ENCODE data around the gene TOR2A. TPM values are rescaled to one million over a fixed set of nuclear protein-coding genes. Genes with fewer than 3 reads are reported as not detected.

TOR2A gene
- total RNA-seq, 2 donors from 2014 or later: 15.7 to 16.7 TPM

DNA sequence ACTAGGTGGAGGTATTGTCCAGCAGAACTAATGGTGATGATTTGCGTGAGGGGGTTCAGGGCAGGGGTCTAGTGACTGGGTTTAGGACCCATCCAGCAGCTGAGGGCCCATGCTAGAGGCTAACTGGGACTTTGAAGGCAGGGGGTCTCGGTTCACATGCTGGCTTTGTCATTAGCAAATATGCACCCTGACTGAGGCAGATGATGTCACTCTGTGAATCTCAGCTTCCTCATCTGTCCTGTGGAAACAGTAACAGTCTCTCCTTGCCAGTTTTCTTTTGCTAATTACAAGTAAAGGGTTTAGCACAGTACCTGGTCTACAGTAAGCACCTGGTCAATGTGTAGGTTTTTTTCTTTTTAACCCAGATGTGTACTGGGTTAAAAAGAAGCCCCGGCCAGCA is 38.2 kb upstream of the TOR2A start:
- no peaks in the 10 kb centered on the region for H3K9me3 Mint-ChIP-seq

DNA sequence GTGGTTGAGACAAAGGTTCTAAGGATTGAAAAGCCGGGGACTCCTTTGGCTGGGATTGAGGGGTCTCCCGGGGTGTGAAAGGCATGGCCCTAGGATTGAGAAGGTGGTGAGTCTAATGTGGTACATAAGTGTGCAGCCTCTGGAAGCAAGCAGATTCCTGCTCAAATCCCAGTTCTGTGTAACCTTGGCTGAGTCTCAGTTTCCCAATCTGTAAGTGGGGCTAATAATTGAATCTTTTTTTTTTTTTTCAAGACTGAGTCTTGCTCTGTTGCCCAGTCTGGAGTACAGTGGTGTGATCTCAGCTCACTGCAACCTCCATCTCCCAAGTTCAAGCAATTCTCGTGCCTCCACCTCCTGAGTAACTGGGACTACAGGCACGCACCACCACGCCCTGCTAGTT is 37.5 kb upstream of the TOR2A start:
- H3K27ac ChIP-seq (ENCODE audit: low read depth, low read length): no peak overlapping the region
- Mint-ChIP-seq H3K4me1 (peaks cover 8% of the 10 kb centered on the region), H3K27ac (no peak overlapping the region), H3K27me3 (ENCODE audit: insufficient read depth) (peaks cover 8% of the 10 kb centered on the region), H3K36me3 (ENCODE audit: low read depth) (no peaks in the 10 kb centered on the region), H3K9me3 (no peaks in the 10 kb centered on the region), H3K4me3 (no peak overlapping the region)
- H3K4me1 ChIP-seq (ENCODE audit: control insufficient read depth, insufficient read depth, low read length): peaks cover 3% of the 10 kb centered on the region
- DNase-seq: no peak
- H3K9me3 ChIP-seq (ENCODE audit: control insufficient read depth, low read length): no peaks in the 10 kb centered on the region
- H3K27me3 ChIP-seq (ENCODE audit: control insufficient read depth, insufficient read depth, low read length, poor library complexity, severe bottlenecking): no peaks in the 10 kb centered on the region
- TF ChIP-seq, protein P1, sequence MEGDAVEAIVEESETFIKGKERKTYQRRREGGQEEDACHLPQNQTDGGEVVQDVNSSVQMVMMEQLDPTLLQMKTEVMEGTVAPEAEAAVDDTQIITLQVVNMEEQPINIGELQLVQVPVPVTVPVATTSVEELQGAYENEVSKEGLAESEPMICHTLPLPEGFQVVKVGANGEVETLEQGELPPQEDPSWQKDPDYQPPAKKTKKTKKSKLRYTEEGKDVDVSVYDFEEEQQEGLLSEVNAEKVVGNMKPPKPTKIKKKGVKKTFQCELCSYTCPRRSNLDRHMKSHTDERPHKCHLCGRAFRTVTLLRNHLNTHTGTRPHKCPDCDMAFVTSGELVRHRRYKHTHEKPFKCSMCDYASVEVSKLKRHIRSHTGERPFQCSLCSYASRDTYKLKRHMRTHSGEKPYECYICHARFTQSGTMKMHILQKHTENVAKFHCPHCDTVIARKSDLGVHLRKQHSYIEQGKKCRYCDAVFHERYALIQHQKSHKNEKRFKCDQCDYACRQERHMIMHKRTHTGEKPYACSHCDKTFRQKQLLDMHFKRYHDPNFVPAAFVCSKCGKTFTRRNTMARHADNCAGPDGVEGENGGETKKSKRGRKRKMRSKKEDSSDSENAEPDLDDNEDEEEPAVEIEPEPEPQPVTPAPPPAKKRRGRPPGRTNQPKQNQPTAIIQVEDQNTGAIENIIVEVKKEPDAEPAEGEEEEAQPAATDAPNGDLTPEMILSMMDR (conservative IDR thresholded peaks at IDR 0.05): no peak
- no peak overlapping the region for H3K9ac ChIP-seq (ENCODE audit: extremely low read depth, low read length, poor library complexity, severe bottlenecking)
- 94 to 95% methylated on average over 4 to 5 of the region's 5 CpGs for WGBS, 2 experiments (ENCODE audit: insufficient coverage in 1 of 2, insufficient read length in 1 of 2)
- no peaks in the 10 kb centered on the region for H3K36me3 ChIP-seq (ENCODE audit: control insufficient read depth, insufficient read depth, low read length)
- H3K4me3 ChIP-seq (ENCODE audit: low read length): no peak overlapping the region

More for the DNA sequence above, 38.2 kb upstream of the TOR2A start:
- TF ChIP-seq, protein P1 (conservative IDR thresholded peaks at IDR 0.05): no peak
- Mint-ChIP-seq H3K27me3 (ENCODE audit: insufficient read depth) (peaks cover 8% of the 10 kb centered on the region), H3K4me3 (no peak overlapping the region), H3K36me3 (ENCODE audit: low read depth) (no peaks in the 10 kb centered on the region), H3K4me1 (peaks cover 8% of the 10 kb centered on the region), H3K27ac (no peak overlapping the region)
- H3K36me3 ChIP-seq (ENCODE audit: control insufficient read depth, insufficient read depth, low read length): no peaks in the 10 kb centered on the region
- peaks cover 3% of the 10 kb centered on the region for H3K4me1 ChIP-seq (ENCODE audit: control insufficient read depth, insufficient read depth, low read length)
- H3K27me3 ChIP-seq (ENCODE audit: control insufficient read depth, insufficient read depth, low read length, poor library complexity, severe bottlenecking): no peaks in the 10 kb centered on the region
- H3K9ac ChIP-seq (ENCODE audit: extremely low read depth, low read length, poor library complexity, severe bottlenecking): no peak overlapping the region
- no peak overlapping the region for H3K4me3 ChIP-seq (ENCODE audit: low read length)
- no peak overlapping the region for H3K27ac ChIP-seq (ENCODE audit: low read depth, low read length)
- DNase-seq: no peak
- no peaks in the 10 kb centered on the region for H3K9me3 ChIP-seq (ENCODE audit: control insufficient read depth, low read length)
- 87 to 88% methylated on average over 2 to 3 of the region's 3 CpGs for WGBS, 2 experiments (ENCODE audit: insufficient coverage in 1 of 2, insufficient read length in 1 of 2)

DNA sequence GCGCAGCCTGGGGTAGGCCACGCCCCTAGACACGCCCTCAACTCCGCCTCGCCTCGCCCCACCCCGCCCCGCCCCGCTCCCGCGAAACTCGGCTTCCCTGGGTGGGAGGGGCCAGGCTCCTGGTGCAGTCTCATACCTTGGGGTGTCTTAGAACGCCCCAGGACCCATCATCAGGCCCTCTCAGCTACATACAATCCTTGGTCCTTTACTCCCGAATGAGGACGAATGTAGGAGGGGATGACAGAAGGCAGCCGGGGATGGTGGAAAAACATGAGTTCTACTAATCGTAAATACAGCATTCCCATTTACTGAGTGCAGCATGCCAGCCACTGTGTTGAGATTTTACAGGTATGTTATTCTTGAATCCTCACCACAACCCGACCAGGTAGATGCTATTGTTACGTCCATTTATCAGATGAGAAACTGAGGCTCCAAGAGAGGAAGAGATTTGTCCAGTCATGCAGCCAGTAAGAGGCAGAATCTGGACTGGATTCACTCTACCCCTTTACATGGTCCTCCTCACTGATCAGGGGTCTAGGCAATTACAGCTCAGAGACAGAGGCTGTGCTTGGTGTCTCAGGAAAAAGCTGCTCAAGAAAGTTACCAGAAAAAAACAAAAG is 36.6 kb upstream of the TOR2A start:
- Mint-ChIP-seq H3K9me3 (no peaks in the 10 kb centered on the region), H3K27me3 (ENCODE audit: insufficient read depth) (peaks cover 8% of the 10 kb centered on the region), H3K4me3 (peak overlapping the region; percentile 60), H3K27ac (no peak overlapping the region), H3K4me1 (peaks cover 8% of the 10 kb centered on the region), H3K36me3 (ENCODE audit: low read depth) (no peaks in the 10 kb centered on the region)
- Histone ChIP-seq H3K36me3 (ENCODE audit: control insufficient read depth, insufficient read depth, low read length) (no peaks in the 10 kb centered on the region), H3K4me1 (ENCODE audit: control insufficient read depth, insufficient read depth, low read length) (peaks cover 3% of the 10 kb centered on the region), H3K27ac (ENCODE audit: low read depth, low read length) (no peak overlapping the region), H3K9ac (ENCODE audit: extremely low read depth, low read length, poor library complexity, severe bottlenecking) (no peak overlapping the region), H3K27me3 (ENCODE audit: control insufficient read depth, insufficient read depth, low read length, poor library complexity, severe bottlenecking) (no peaks in the 10 kb centered on the region), H3K4me3 (ENCODE audit: low read length) (no peak overlapping the region), H3K9me3 (ENCODE audit: control insufficient read depth, low read length) (no peaks in the 10 kb centered on the region)
- DNase-seq: no peak
- TF ChIP-seq, protein P1 (conservative IDR thresholded peaks at IDR 0.05): no peak
- WGBS, 2 experiments (ENCODE audit: insufficient coverage in 1 of 2, insufficient read length in 1 of 2): 11 to 26% methylated on average over 6 to 19 of the region's 19 CpGs
